ENCODE results near the gene CATSPER4. TPM values are rescaled to one million over a fixed set of nuclear protein-coding genes. Genes with fewer than 3 reads are reported as not detected.

Gene CATSPER4
- total and polyA plus RNA-seq, 2 experiments from 2014 or later, result 0.31 TPM; not detected in 1

GRCh38 chr1:26215246-26215645 lies 24.8 kb downstream of the CATSPER4 start (continued):
- TF ChIP-seq ETS1 (IDR thresholded peaks at IDR 0.05) (no peak), ZNF331 (CRISPR knock-in tag; IDR thresholded peaks at IDR 0.05; ENCODE audit: low read depth) (no peak)

- TF ChIP-seq ETS1 (IDR thresholded peaks at IDR 0.05) (no peak), STAT1 (IDR thresholded peaks at IDR 0.05; ENCODE audit: unreplicated experiment) (no peak), NANOG (IDR thresholded peaks at IDR 0.05; ENCODE audit: borderline replicate concordance) (no peak), EZH2phosphoT487 (IDR thresholded peaks at IDR 0.05; ENCODE audit: unreplicated experiment) (no peak), JUNB (IDR thresholded peaks at IDR 0.05; ENCODE audit: unreplicated experiment) (no peak), CTCF (conservative IDR thresholded peaks at IDR 0.05; ENCODE audit: low read depth in 2 of 2) (no peak), CREB1 (CRISPR knock-in tag; IDR thresholded peaks at IDR 0.05; ENCODE audit: low read depth) (no peak), REST (IDR thresholded peaks at IDR 0.05; ENCODE audit: unreplicated experiment) (no peak)
- Mint-ChIP-seq H3K36me3 (ENCODE audit: low read depth) (no peaks in the 10 kb centered on the region), H3K4me1 (peaks cover 9% of the 10 kb centered on the region; the same call in 2 of the 3 replicates), H3K4me3 (no peak overlapping the region), H3K27me3 (ENCODE audit: insufficient read depth, low read depth, poor library complexity) (peaks cover 20% of the 10 kb centered on the region), H3K27ac (no peak overlapping the region), H3K9me3 (no peaks in the 10 kb centered on the region)
- no peak overlapping the region for H3K4me2 ChIP-seq
- no peaks in the 10 kb centered on the region for H4K20me1 ChIP-seq (replicated peaks; ENCODE audit: insufficient read depth)
- ATAC-seq (no peak), DNase-seq (ENCODE audit: low spot score) (no peak)
- H3K36me3 ChIP-seq (ENCODE audit: insufficient read depth), result no peaks in the 10 kb centered on the region
- H3K27ac ChIP-seq (ENCODE audit: low read depth), result no peak overlapping the region
- H3K4me3 ChIP-seq, result no peak overlapping the region
- peaks cover 27% of the 10 kb centered on the region for H3K27me3 ChIP-seq (ENCODE audit: insufficient read depth)
- H3K9me2 ChIP-seq (ENCODE audit: insufficient read depth), result no peaks in the 10 kb centered on the region
- H3K4me1 ChIP-seq (ENCODE audit: insufficient read depth), result 0 out of 2 replicates have a peak, but pooled peaks cover 8% of the 10 kb centered on the region
- H3K79me2 ChIP-seq (replicated peaks; ENCODE audit: insufficient read depth), result no peaks in the 10 kb centered on the region
- no peaks in the 10 kb centered on the region for H3F3A ChIP-seq (replicated peaks; ENCODE audit: low read depth)
- no peak overlapping the region for H2AFZ ChIP-seq
Measured at GRCh38 chr1:26218906-26219494, 28.6 kb downstream of the CATSPER4 start.

All from GM23338 (cell line).